Tibial nerve (tissue), 3 donors: ENCODE data around the gene MAPT.

Source experiments
- EP300 ChIP-seq, 2 donors: sonication (generic); formaldehyde crosslinking; IDR thresholded peaks; one replicate each; pipeline ENCODE4 v1.6.1; 2017; ENCODE audit warnings: antibody characterized with exemption in 2 of 2, mild to moderate bottlenecking in 1 of 2
- POLR2A ChIP-seq, 2 donors: fragments of 450-650 bp; IDR thresholded peaks; one replicate each; pipeline ENCODE4 v1.6.1; 2017; ENCODE audit warnings: antibody characterized with exemption in 2 of 2, mild to moderate bottlenecking in 2 of 2, moderate library complexity in 2 of 2

DNA sequence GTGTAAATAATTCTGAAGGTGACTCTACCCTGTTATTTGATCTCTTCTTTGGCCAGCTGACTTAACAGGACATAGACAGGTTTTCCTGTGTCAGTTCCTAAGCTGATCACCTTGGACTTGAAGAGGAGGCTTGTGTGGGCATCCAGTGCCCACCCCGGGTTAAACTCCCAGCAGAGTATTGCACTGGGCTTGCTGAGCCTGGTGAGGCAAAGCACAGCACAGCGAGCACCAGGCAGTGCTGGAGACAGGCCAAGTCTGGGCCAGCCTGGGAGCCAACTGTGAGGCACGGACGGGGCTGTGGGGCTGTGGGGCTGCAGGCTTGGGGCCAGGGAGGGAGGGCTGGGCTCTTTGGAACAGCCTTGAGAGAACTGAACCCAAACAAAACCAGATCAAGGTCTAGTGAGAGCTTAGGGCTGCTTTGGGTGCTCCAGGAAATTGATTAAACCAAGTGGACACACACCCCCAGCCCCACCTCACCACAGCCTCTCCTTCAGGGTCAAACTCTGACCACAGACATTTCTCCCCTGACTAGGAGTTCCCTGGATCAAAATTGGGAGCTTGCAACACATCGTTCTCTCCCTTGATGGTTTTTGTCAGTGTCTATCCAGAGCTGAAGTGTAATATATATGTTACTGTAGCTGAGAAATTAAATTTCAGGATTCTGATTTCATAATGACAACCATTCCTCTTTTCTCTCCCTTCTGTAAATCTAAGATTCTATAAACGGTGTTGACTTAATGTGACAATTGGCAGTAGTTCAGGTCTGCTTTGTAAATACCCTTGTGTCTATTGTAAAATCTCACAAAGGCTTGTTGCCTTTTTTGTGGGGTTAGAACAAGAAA is 109.8 kb downstream of the MAPT start:
- TF ChIP-seq POLR2A (IDR thresholded peaks at IDR 0.05) (no peak), EP300 (IDR thresholded peaks at IDR 0.05) (no peak)
